ENCODE data around the gene DUSP7.

The DUSP7 gene

GRCh38 chr3:52057812-52058495, 1.6 kb upstream of the DUSP7 start:
- ChIA-PET POLR2A (interaction anchor here (0.6 to 1.5 kb wide), 3 partner anchors 68 to 96 kb away, joined by 3 to 4 read pairs (median 3); partner anchors contain the start of gene POC1A), CTCF (interaction anchor here (1.0 to 12.7 kb wide), 7 partner anchors 18 to 104 kb away, joined by 3 to 123 read pairs (median 4); no protein-coding TSS in a partner anchor)
- no peak for DNase-seq (ENCODE audit: extremely low spot score)
- TF ChIP-seq CTCF (IDR thresholded peaks at IDR 0.05; ENCODE audit: control extremely low read depth, extremely low read depth, low read depth, missing control alignments): no peak

- ChIA-PET CTCF (interaction anchor here (0.7 to 12.7 kb wide), 12 partner anchors 13 to 132 kb away, joined by 3 to 123 read pairs (median 4); partner anchors contain the start of genes ABHD14B and RRP9), POLR2A (interaction anchor here (0.6 to 1.5 kb wide), 5 partner anchors 61 to 97 kb away, joined by 3 to 4 read pairs (median 3); partner anchors contain the start of genes POC1A and RPL29)
- peak; percentile 98 for DNase-seq (ENCODE audit: extremely low spot score)
- TF ChIP-seq CTCF (IDR thresholded peaks at IDR 0.05; ENCODE audit: control extremely low read depth, extremely low read depth, low read depth, missing control alignments): no peak
Observed at GRCh38 chr3:52056968-52057811, 819 bp upstream of the DUSP7 start.

- peak; percentile 30 for TF ChIP-seq CTCF (IDR thresholded peaks at IDR 0.05; ENCODE audit: control extremely low read depth, extremely low read depth, low read depth, missing control alignments)
- ChIA-PET POLR2A (interaction anchor here (0.6 to 1.0 kb wide), 2 partner anchors 67 to 1114 kb away, joined by 3 read pairs; no protein-coding TSS in a partner anchor), CTCF (interaction anchor here (0.7 to 12.7 kb wide), 14 partner anchors 9 to 114 kb away, joined by 3 to 123 read pairs (median 4); partner anchors contain the start of genes ABHD14B, ACY1 and RRP9)
- DNase-seq (ENCODE audit: extremely low spot score): peak; percentile 52
Observed at GRCh38 chr3:52055537-52056351, 627 bp downstream of the DUSP7 start.

- POLR2A ChIA-PET: interaction anchor here (0.6 kb wide), 1 partner anchor 1115 kb away, joined by 3 read pairs; no protein-coding TSS in a partner anchor
- TF ChIP-seq CTCF (IDR thresholded peaks at IDR 0.05; ENCODE audit: control extremely low read depth, extremely low read depth, low read depth, missing control alignments): peak; percentile 35
- CTCF ChIA-PET: interaction anchor here (1.0 to 12.7 kb wide), 18 partner anchors 10 to 176 kb away, joined by 3 to 123 read pairs (median 12); partner anchors contain the start of genes PARP3 and RPL29
- no peak for DNase-seq (ENCODE audit: extremely low spot score)
Observed at GRCh38 chr3:52054661-52055511, 1.5 kb downstream of the DUSP7 start.
